ENCODE results near the gene C17orf107. TPM values are rescaled to one million over a fixed set of nuclear protein-coding genes. Genes with fewer than 3 reads are reported as not detected.

C17orf107 gene
- total and polyA plus RNA-seq, 2 donors (not counting 1 experiment from before 2014, with no cell fraction given) = 3.9 to 4.6 TPM

GRCh38 chr17:4942760-4943508, 43.6 kb downstream of the C17orf107 start:
- Histone ChIP-seq H4K20me1 (ENCODE audit: control insufficient read depth, insufficient read depth, low read length, poor library complexity, severe bottlenecking) (peaks cover 39% of the 10 kb centered on the region), H3K4me2 (replicated peaks; ENCODE audit: low read depth, low read length, poor library complexity, severe bottlenecking) (peak overlapping the region; percentile 98), H3K27me3 (replicated peaks in 1 of 4; ENCODE audit: control extremely low read depth in 1 of 4, control insufficient read depth in 3 of 4, insufficient read depth in 4 of 4, low read length in 3 of 4) (no peaks in the 10 kb centered on the region), H3K9me3 (ENCODE audit: control extremely low read depth in 1 of 3, control insufficient read depth in 2 of 3, insufficient read depth in 1 of 3, low read length in 2 of 3) (no peaks in the 10 kb centered on the region), H3K4me1 (ENCODE audit: control insufficient read depth in 2 of 2, insufficient read depth in 2 of 2, low read length in 2 of 2) (peaks cover 68 to 80% of the 10 kb centered on the region in 2 donors), H3K4me3 (ENCODE audit: control extremely low read depth in 1 of 5, extremely low read depth in 1 of 5, insufficient read depth in 1 of 5, low read depth in 2 of 5, low read length in 4 of 5) (no peak overlapping the region), H3K27ac (ENCODE audit: low read length in 2 of 2) (peak overlapping the region; percentile 30 to 93), H3K79me2 (ENCODE audit: control insufficient read depth, insufficient read depth, low read length) (peaks cover 76% of the 10 kb centered on the region), H3K36me3 (replicated peaks in 1 of 2; ENCODE audit: control extremely low read depth in 1 of 2, control insufficient read depth in 1 of 2, extremely low read depth in 1 of 2, insufficient read depth in 2 of 2, low read length in 1 of 2) (peaks cover 0 to 48% of the 10 kb centered on the region in 2 experiments), H2AFZ (ENCODE audit: insufficient read depth, low read depth, low read length, poor library complexity, severe bottlenecking) (no peak overlapping the region), H3K9ac (ENCODE audit: low read length) (no peak overlapping the region)
- H3K27ac Mint-ChIP-seq = peak overlapping the region; percentile 95
- H3K9me3 Mint-ChIP-seq (ENCODE audit: insufficient read depth) = no peaks in the 10 kb centered on the region
- DNase-seq (no peak), ATAC-seq (ENCODE audit: low read depth) (no peak)
- ChIA-PET CTCF (interaction anchor here (0.6 to 1.7 kb wide), 3 partner anchors 34 to 270 kb away, joined by 3 to 5 read pairs (median 3); no protein-coding TSS in a partner anchor), POLR2A (interaction anchor here (2.7 kb wide), 1 partner anchor 24 kb away, joined by 9 read pairs; the partner anchor contains the start of gene SPAG7)
- intact Hi-C loops (cut with micrococcal nuclease) = loop anchor here (5.0 to 10.0 kb wide), 3 partner anchors 136 to 302 kb away; partner anchors contain the start of genes PLD2 and ZNF594
- H3K4me1 Mint-ChIP-seq = peaks cover 78% of the 10 kb centered on the region
- TF ChIP-seq EZH2 (IDR thresholded peaks at IDR 0.05; ENCODE audit: borderline replicate concordance, insufficient read depth, low read depth, low read length, poor library complexity, severe bottlenecking) (no peak), CTCF (IDR thresholded peaks at IDR 0.05) (no peak)
- no peaks in the 10 kb centered on the region for H3K27me3 Mint-ChIP-seq
- peak overlapping the region; percentile 29 for H3K4me3 Mint-ChIP-seq
- WGBS (ENCODE audit: insufficient coverage) = 96% methylated on average over 6 of the region's 13 CpGs

GRCh38 chr17:4944163-4944553, 44.8 kb downstream of the C17orf107 start:
- H3K27ac ChIP-seq (ENCODE audit: low read length in 2 of 2) = peak overlapping the region; percentile 30 to 93
- H3K79me2 ChIP-seq (ENCODE audit: control insufficient read depth, insufficient read depth, low read length) = peaks cover 77% of the 10 kb centered on the region
- Mint-ChIP-seq H3K27ac (peak overlapping the region; percentile 89), H3K4me3 (peak overlapping the region; percentile 86), H3K9me3 (ENCODE audit: insufficient read depth) (no peaks in the 10 kb centered on the region), H3K27me3 (no peaks in the 10 kb centered on the region), H3K4me1 (peaks cover 67% of the 10 kb centered on the region)
- peak overlapping the region; percentile 98 for H3K4me2 ChIP-seq (replicated peaks; ENCODE audit: low read depth, low read length, poor library complexity, severe bottlenecking)
- peaks cover 0 to 44% of the 10 kb centered on the region in 2 experiments for H3K36me3 ChIP-seq (replicated peaks in 1 of 2; ENCODE audit: control extremely low read depth in 1 of 2, control insufficient read depth in 1 of 2, extremely low read depth in 1 of 2, insufficient read depth in 2 of 2, low read length in 1 of 2)
- TF ChIP-seq CTCF (IDR thresholded peaks at IDR 0.05) (no peak), EZH2 (IDR thresholded peaks at IDR 0.05; ENCODE audit: borderline replicate concordance, insufficient read depth, low read depth, low read length, poor library complexity, severe bottlenecking) (no peak)
- ATAC-seq (ENCODE audit: low read depth) = no peak
- 14% methylated on average over 2 of the region's 3 CpGs for WGBS (ENCODE audit: insufficient coverage)
- DNase-seq = peak; percentile 67
- CTCF ChIA-PET = interaction anchor here (0.7 kb wide), 1 partner anchor 107 kb away, joined by 3 read pairs; no protein-coding TSS in a partner anchor
- no peak overlapping the region for H2AFZ ChIP-seq (ENCODE audit: insufficient read depth, low read depth, low read length, poor library complexity, severe bottlenecking)
- peak overlapping the region; percentile 38 for H3K9ac ChIP-seq (ENCODE audit: low read length)
- intact Hi-C loops (cut with micrococcal nuclease) = loop anchor here (5.0 to 10.0 kb wide), 3 partner anchors 137 to 301 kb away; partner anchors contain the start of genes PLD2 and ZNF594
- peaks cover 62 to 71% of the 10 kb centered on the region in 2 donors for H3K4me1 ChIP-seq (ENCODE audit: control insufficient read depth in 2 of 2, insufficient read depth in 2 of 2, low read length in 2 of 2)
- peak overlapping the region in 4 of 5 experiments; percentile 2 to 40 (median 18) for H3K4me3 ChIP-seq (ENCODE audit: control extremely low read depth in 1 of 5, extremely low read depth in 1 of 5, insufficient read depth in 1 of 5, low read depth in 2 of 5, low read length in 4 of 5)
- no peaks in the 10 kb centered on the region for H3K27me3 ChIP-seq (replicated peaks in 1 of 4; ENCODE audit: control extremely low read depth in 1 of 4, control insufficient read depth in 3 of 4, insufficient read depth in 4 of 4, low read length in 3 of 4)
- peaks cover 43% of the 10 kb centered on the region for H4K20me1 ChIP-seq (ENCODE audit: control insufficient read depth, insufficient read depth, low read length, poor library complexity, severe bottlenecking)
- POLR2A ChIA-PET = interaction anchor here (2.7 kb wide), 1 partner anchor 23 kb away, joined by 9 read pairs; the partner anchor contains the start of gene SPAG7
- H3K9me3 ChIP-seq (ENCODE audit: control extremely low read depth in 1 of 3, control insufficient read depth in 2 of 3, insufficient read depth in 1 of 3, low read length in 2 of 3) = no peaks in the 10 kb centered on the region
